Transverse colon (tissue), 4 donors: Measurements from ENCODE around the gene TAS2R16.

ENCODE experiments used
- CTCF ChIP-seq, 5 experiments: fragments of 200-600 bp in 3 of 5; fragments of 450-650 bp in 2 of 5; sonication (generic) in 3 of 5; IDR thresholded peaks; 1 replicate in 2 of 5; 2 replicates in 3 of 5; pipeline ENCODE4 v1.5.1; 2016 to 2017; ENCODE audit warnings: antibody characterized with exemption in 5 of 5, inconsistent platforms in 3 of 5, mild to moderate bottlenecking in 2 of 5, moderate library complexity in 1 of 5
- EP300 ChIP-seq: sonication (generic); formaldehyde crosslinking; IDR thresholded peaks from one replicate; pipeline ENCODE4 v1.6.1; 2017; ENCODE audit warnings: antibody characterized with exemption, low read depth
- POLR2AphosphoS5 ChIP-seq, 3 donors: sonication (generic); formaldehyde crosslinking; IDR thresholded peaks; one replicate each; pipeline ENCODE4 v1.6.1; 2016; ENCODE audit warnings: antibody characterized with exemption in 3 of 3

GRCh38 chr7:123003539-123004126, 8.1 kb upstream of the TAS2R16 start:
- TF ChIP-seq CTCF (IDR thresholded peaks at IDR 0.05) (no peak), EP300 (no peak), POLR2AphosphoS5 (IDR thresholded peaks at IDR 0.05) (no peak)
